GM18505 (cell line): ENCODE results near the gene LRRC3.

Experiments
- ATAC-seq: cut with Tn5 transposase; IDR thresholded peaks from one replicate; pipeline ENCODE4 v1.9.1; 2021; ENCODE audit not compliant: unreplicated experiment
- POLR2A ChIP-seq: IDR thresholded peaks from 4 replicates; pipeline ENCODE4 v1.6.1; 2011; ENCODE audit warnings: borderline replicate concordance; ENCODE audit not compliant: insufficient read depth, insufficient read length; ENCODE audit errors: extremely low read depth

LRRC3 gene

GRCh38 chr21:44429894-44430293 is 25.4 kb upstream of the LRRC3 start:
- ATAC-seq, result no peak
- no peak for TF ChIP-seq POLR2A

- ATAC-seq, result no peak
- no peak for TF ChIP-seq POLR2A
Measured at GRCh38 chr21:44431300-44431699, 24.0 kb upstream of the LRRC3 start.

- no peak for TF ChIP-seq POLR2A
- no peak for ATAC-seq
Measured at GRCh38 chr21:44432841-44433790, 22.2 kb upstream of the LRRC3 start.

- no peak for TF ChIP-seq POLR2A
- no peak for ATAC-seq
Measured at GRCh38 chr21:44433791-44434567, 21.3 kb upstream of the LRRC3 start.

GRCh38 chr21:44434568-44434925 is 20.8 kb upstream of the LRRC3 start:
- TF ChIP-seq POLR2A, result no peak
- no peak for ATAC-seq

GRCh38 chr21:44434936-44435635 is 20.2 kb upstream of the LRRC3 start:
- TF ChIP-seq POLR2A, result no peak
- ATAC-seq, result no peak

GRCh38 chr21:44436111-44436611 is 19.1 kb upstream of the LRRC3 start:
- no peak for ATAC-seq
- no peak for TF ChIP-seq POLR2A

GRCh38 chr21:44436958-44437357 is 18.4 kb upstream of the LRRC3 start:
- ATAC-seq, result no peak
- TF ChIP-seq POLR2A, result no peak

GRCh38 chr21:44437371-44437695 is 18.0 kb upstream of the LRRC3 start:
- ATAC-seq, result no peak
- no peak for TF ChIP-seq POLR2A

GRCh38 chr21:44437696-44438431 is 17.4 kb upstream of the LRRC3 start:
- ATAC-seq, result no peak
- no peak for TF ChIP-seq POLR2A

- ATAC-seq, result no peak
- TF ChIP-seq POLR2A, result no peak
Measured at GRCh38 chr21:44438531-44439210, 16.6 kb upstream of the LRRC3 start.

- no peak for TF ChIP-seq POLR2A
- no peak for ATAC-seq
Measured at GRCh38 chr21:44439211-44439600, 16.1 kb upstream of the LRRC3 start.
